Testis (tissue), 3 donors: ENCODE measurements around the gene ADNP. TPM values are rescaled to one million over a fixed set of nuclear protein-coding genes. Genes with fewer than 3 reads are reported as not detected.

Experiments used
- DNase-seq: peaks from one replicate; pipeline ENCODE4 v3.0.0-alpha.2; 2019
- H3K27ac ChIP-seq, 2 donors: fragments of 200-600 bp; sonication (generic); one replicate each; pipeline ENCODE4 v1.5.1; 2019
- H3K27me3 ChIP-seq: fragments of 200-600 bp; sonication (generic); one replicate; pipeline ENCODE4 v1.5.1; 2019
- H3K36me3 ChIP-seq: fragments of 200-600 bp; sonication (generic); one replicate; pipeline ENCODE4 v1.5.1; 2017; ENCODE audit warnings: low read depth; ENCODE audit errors: missing control alignments
- H3K4me1 ChIP-seq: fragments of 200-600 bp; sonication (generic); one replicate; pipeline ENCODE4 v1.5.1; 2019
- H3K4me3 ChIP-seq, 2 donors: fragments of 200-600 bp; sonication (generic); one replicate each; pipeline ENCODE4 v1.5.1; 2017 to 2019
- H3K9me3 ChIP-seq: fragments of 200-600 bp; sonication (generic); one replicate; pipeline ENCODE4 v1.5.1; 2017
- POLR2A ChIP-seq: fragments of 450-650 bp; IDR thresholded peaks from one replicate; pipeline ENCODE4 v1.6.1; 2017; ENCODE audit warnings: antibody characterized with exemption, mild to moderate bottlenecking, moderate library complexity
- WGBS, 2 donors: methylation state at CpG; one replicate each; pipeline ENCODE4 v1.1.5; 2018; 5-methylcytosine and 5-hydroxymethylcytosine counted together
- intact Hi-C: fragments of 100-400 bp; cut with DNase I; formaldehyde crosslinking; loops from one replicate; pipeline ENCODE4 v1.15.1; 2023; ENCODE audit warnings: low total_unique reads
- polyA plus RNA-seq: library from polyadenylated mRNA; stranded (reverse); fragments of 350-450 nt; fragmentation: Illumina TruSeq; extraction: RNeasy Lipid Tissue Mini Kit (QIAGEN cat#74804); gene quantifications from one replicate; pipeline ENCODE4 v1.2.3, GENCODE V29; 2014; ENCODE audit warnings: low read depth, low replicate concordance; ENCODE audit not compliant: insufficient read depth
- small RNA-seq, 2 donors: library from RNA; depleted of rRNA; stranded (forward); fragments of <200 nt; gene quantifications; one replicate each; pipeline ENCODE3, GENCODE V24; 2016
- total RNA-seq, 2 donors: library from RNA; depleted of rRNA; stranded (reverse); fragments of >200 nt; gene quantifications; one replicate each; pipeline ENCODE4 v1.2.3, GENCODE V29; 2016
- TF ChIP-seq, protein P1 (sequence below), 3 experiments: fragments of 450-650 bp in 2 of 3; fragments of 200-600 bp in 1 of 3; sonication (generic) in 1 of 3; IDR thresholded peaks; one replicate each; pipeline ENCODE4 v1.5.1; 2016 to 2019; ENCODE audit warnings: antibody characterized with exemption in 3 of 3, mild to moderate bottlenecking in 2 of 3, moderate library complexity in 1 of 3

Gene ADNP
- total and polyA plus RNA-seq, 3 donors from 2014 or later: 83.5 to 110 (median 101) TPM

DNA sequence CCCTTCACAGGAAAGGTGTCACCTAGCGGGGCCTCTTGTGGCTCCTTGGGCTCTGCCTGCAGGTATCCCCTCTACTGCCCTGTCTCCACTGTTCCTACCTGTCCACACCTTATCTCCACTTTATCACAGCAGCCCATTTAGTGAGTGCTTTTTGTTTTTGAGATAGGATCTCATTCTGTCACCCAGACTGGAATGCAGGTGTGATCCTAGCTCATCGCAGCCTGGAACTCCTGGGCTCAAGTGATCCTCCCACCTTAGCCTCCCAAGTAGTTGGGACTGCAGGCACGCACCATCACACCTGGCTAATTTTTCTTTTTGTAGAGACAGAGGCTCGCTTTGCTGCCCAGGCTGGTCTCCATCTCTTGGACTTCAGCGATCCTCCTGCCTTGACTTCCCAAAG is 88.4 kb downstream of the ADNP start:
- intact Hi-C loops: no loop called here
- no peaks in the 10 kb centered on the region for H3K27me3 ChIP-seq
- WGBS, 2 donors: 91 to 99% methylated on average over 5 of the region's 5 CpGs
- DNase-seq: no peak
- H3K4me3 ChIP-seq: no peak overlapping the region
- TF ChIP-seq POLR2A: no peak
- TF ChIP-seq, protein P1, sequence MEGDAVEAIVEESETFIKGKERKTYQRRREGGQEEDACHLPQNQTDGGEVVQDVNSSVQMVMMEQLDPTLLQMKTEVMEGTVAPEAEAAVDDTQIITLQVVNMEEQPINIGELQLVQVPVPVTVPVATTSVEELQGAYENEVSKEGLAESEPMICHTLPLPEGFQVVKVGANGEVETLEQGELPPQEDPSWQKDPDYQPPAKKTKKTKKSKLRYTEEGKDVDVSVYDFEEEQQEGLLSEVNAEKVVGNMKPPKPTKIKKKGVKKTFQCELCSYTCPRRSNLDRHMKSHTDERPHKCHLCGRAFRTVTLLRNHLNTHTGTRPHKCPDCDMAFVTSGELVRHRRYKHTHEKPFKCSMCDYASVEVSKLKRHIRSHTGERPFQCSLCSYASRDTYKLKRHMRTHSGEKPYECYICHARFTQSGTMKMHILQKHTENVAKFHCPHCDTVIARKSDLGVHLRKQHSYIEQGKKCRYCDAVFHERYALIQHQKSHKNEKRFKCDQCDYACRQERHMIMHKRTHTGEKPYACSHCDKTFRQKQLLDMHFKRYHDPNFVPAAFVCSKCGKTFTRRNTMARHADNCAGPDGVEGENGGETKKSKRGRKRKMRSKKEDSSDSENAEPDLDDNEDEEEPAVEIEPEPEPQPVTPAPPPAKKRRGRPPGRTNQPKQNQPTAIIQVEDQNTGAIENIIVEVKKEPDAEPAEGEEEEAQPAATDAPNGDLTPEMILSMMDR (IDR thresholded peaks at IDR 0.05): no peak
- H3K4me1 ChIP-seq: peaks cover 3% of the 10 kb centered on the region
- no peak overlapping the region for H3K27ac ChIP-seq
- H3K36me3 ChIP-seq: no peaks in the 10 kb centered on the region
- H3K9me3 ChIP-seq: no peaks in the 10 kb centered on the region

Small RNA genes lying within 50 kb of the gene (small RNA-seq; reads per million reads assigned to genes)
- 0 reads per million in 2 donors for gene TMSB4XP6

Other genes starting within 250 kb of the ADNP start
- 10 to 100 TPM; 22.1 to 26.9 TPM for gene RIPOR3, start 239.9 kb downstream of the ADNP start, total RNA-seq
- 11.3 TPM for gene RIPOR3, start 239.9 kb downstream of the ADNP start, polyA plus RNA-seq
- 10 to 100 TPM; 15.4 to 17.0 TPM for gene PARD6B, start 199.9 kb downstream of the ADNP start, total RNA-seq
- 3.8 TPM for gene PARD6B, start 199.9 kb downstream of the ADNP start, polyA plus RNA-seq
- 10 to 100 TPM in 1 of 2 donors, 1 to 10 TPM in 1; 7.6 to 10.8 TPM for gene BCAS4, start 136.4 kb downstream of the ADNP start, total RNA-seq
- 5.8 TPM for gene BCAS4, start 136.4 kb downstream of the ADNP start, polyA plus RNA-seq
- gene DPM1, start 27.1 kb upstream of the ADNP start, total RNA-seq: 10 to 100 TPM; 44.5 to 54.3 TPM
- gene DPM1, start 27.1 kb upstream of the ADNP start, polyA plus RNA-seq: 71.0 TPM
- gene MOCS3, start 27.4 kb upstream of the ADNP start, total RNA-seq: 1 to 10 TPM; 7.4 to 9.3 TPM
- gene MOCS3, start 27.4 kb upstream of the ADNP start, polyA plus RNA-seq: 6.5 TPM
- 10 to 100 TPM; 35.8 to 78.2 TPM for gene KCNG1, start 91.7 kb upstream of the ADNP start, total RNA-seq
- 20.9 TPM for gene KCNG1, start 91.7 kb upstream of the ADNP start, polyA plus RNA-seq